Neural cell (in vitro differentiated cells): ENCODE data around the gene CYGB. TPM values are rescaled to one million over a fixed set of nuclear protein-coding genes. Genes with fewer than 3 reads are reported as not detected.

Experiments
- H2AFZ ChIP-seq: fragments of 200-600, 300-800 bp; sonication (generic), shearing (Covaris generic); 2 replicates; pipeline ENCODE4 v1.6.0; 2014; ENCODE audit warnings: low read depth, mild to moderate bottlenecking, antibody characterized with exemption, low read length, moderate library complexity
- H3F3A ChIP-seq: fragments of 200-600 bp; shearing (Covaris generic); 2 replicates; pipeline ENCODE4 v1.6.1; 2016; ENCODE audit warnings: mild to moderate bottlenecking, moderate library complexity, mixed read lengths, antibody characterized with exemption, low read length; ENCODE audit not compliant: insufficient read depth, poor library complexity, severe bottlenecking
- H3K27ac ChIP-seq: fragments of 200-600, 300-800 bp; sonication (generic), shearing (Covaris generic); 2 replicates; pipeline ENCODE4 v1.5.1; 2014; ENCODE audit warnings: mild to moderate bottlenecking, low read length, moderate library complexity
- H3K27me3 ChIP-seq: fragments of 300-800, 200-600 bp; sonication (generic), shearing (Covaris generic); 2 replicates; pipeline ENCODE4 v1.6.0; 2014; ENCODE audit warnings: mild to moderate bottlenecking, low read depth, low read length, moderate library complexity; ENCODE audit not compliant: insufficient read depth
- H3K36me3 ChIP-seq: fragments of 300-800, 200-600 bp; sonication (generic), shearing (Covaris generic); 2 replicates; pipeline ENCODE4 v1.5.1; 2014; ENCODE audit warnings: mild to moderate bottlenecking, antibody characterized with exemption, low read length, moderate library complexity; ENCODE audit not compliant: insufficient read depth
- H3K4me2 ChIP-seq: fragments of 300-800, 200-600 bp; sonication (generic), shearing (Covaris generic); 2 replicates; pipeline ENCODE4 v1.6.0; 2014; ENCODE audit warnings: mild to moderate bottlenecking, low read length
- H3K4me3 ChIP-seq: fragments of 300-800, 200-600 bp; sonication (generic), shearing (Covaris generic); 2 replicates; pipeline ENCODE4 v1.5.1; 2014; ENCODE audit warnings: mild to moderate bottlenecking, low read length, moderate library complexity
- H3K79me2 ChIP-seq: fragments of 200-600 bp; shearing (Covaris generic); replicated peaks from 2 replicates; pipeline ENCODE4 v1.6.0; 2014; ENCODE audit warnings: mild to moderate bottlenecking, low read length, moderate library complexity; ENCODE audit not compliant: insufficient read depth
- H3K9ac ChIP-seq: fragments of 300-800, 200-600 bp; sonication (generic), shearing (Covaris generic); 2 replicates; pipeline ENCODE4 v1.6.1; 2016; ENCODE audit warnings: mild to moderate bottlenecking, low read length, mixed read lengths
- H3K9me2 ChIP-seq: fragments of 200-600 bp; shearing (Covaris generic); 2 replicates; pipeline ENCODE4 v1.6.1; 2016; ENCODE audit warnings: mild to moderate bottlenecking, low read length, mixed read lengths; ENCODE audit not compliant: insufficient read depth
- H3K9me3 ChIP-seq: fragments of 200-600, 300-800 bp; sonication (generic), shearing (Covaris generic); 2 replicates; pipeline ENCODE4 v1.6.1; 2016; ENCODE audit warnings: mild to moderate bottlenecking, mixed run types, low read length, moderate library complexity, mixed read lengths
- H4K20me1 ChIP-seq: fragments of 200-600 bp; shearing (Covaris generic); 2 replicates; pipeline ENCODE4 v1.6.1; 2016; ENCODE audit warnings: mild to moderate bottlenecking, mixed run types; ENCODE audit not compliant: insufficient read depth
- EP300 ChIP-seq: fragments of 450-650 bp; conservative IDR thresholded peaks from 2 replicates; pipeline ENCODE4 v1.6.1; 2014; ENCODE audit warnings: antibody characterized with exemption, mild to moderate bottlenecking, moderate library complexity; ENCODE audit not compliant: poor library complexity, severe bottlenecking
- EZH2 ChIP-seq: fragments of 200-600, 300-800 bp; shearing (Covaris generic), sonication (generic); IDR thresholded peaks from 2 replicates; pipeline ENCODE4 v1.6.1; 2014; ENCODE audit warnings: antibody characterized with exemption, low read length, borderline replicate concordance, mild to moderate bottlenecking; ENCODE audit not compliant: insufficient read depth, poor library complexity, severe bottlenecking
- MXI1 ChIP-seq: fragments of 450-650 bp; conservative IDR thresholded peaks from 2 replicates; pipeline ENCODE4 v1.6.1; 2014; ENCODE audit warnings: antibody characterized with exemption, mild to moderate bottlenecking; ENCODE audit not compliant: poor library complexity, severe bottlenecking
- POLR2AphosphoS5 ChIP-seq: IDR thresholded peaks from 2 replicates; pipeline ENCODE4 v1.6.1; 2012
- RAD21 ChIP-seq: fragments of 450-650 bp; conservative IDR thresholded peaks from 2 replicates; pipeline ENCODE4 v1.6.1; 2014; ENCODE audit warnings: antibody characterized with exemption, mild to moderate bottlenecking, moderate library complexity
- REST ChIP-seq: IDR thresholded peaks from 2 replicates; pipeline ENCODE4 v1.6.1; 2012; ENCODE audit warnings: borderline replicate concordance
- SMC3 ChIP-seq: fragments of 450-650 bp; conservative IDR thresholded peaks from 2 replicates; pipeline ENCODE4 v1.6.1; 2014; ENCODE audit warnings: antibody characterized with exemption, mild to moderate bottlenecking, moderate library complexity; ENCODE audit not compliant: poor library complexity
- TAF1 ChIP-seq: IDR thresholded peaks from 2 replicates; pipeline ENCODE4 v1.6.1; 2012; ENCODE audit warnings: low read depth
- polyA plus RNA-seq: library from polyadenylated mRNA; depleted of rRNA; stranded (reverse); fragments of >200 nt; gene quantifications from 2 replicates; pipeline ENCODE4 v1.2.3, GENCODE V29; 2014
- TF ChIP-seq, protein P1 (sequence below): fragments of 450-650 bp; IDR thresholded peaks from 2 replicates; pipeline ENCODE4 v1.5.1; 2014; ENCODE audit warnings: antibody characterized with exemption, mild to moderate bottlenecking, moderate library complexity; ENCODE audit not compliant: poor library complexity, severe bottlenecking

The CYGB gene
- polyA plus RNA-seq, 1 donor from 2014 or later: 12.9 TPM

DNA sequence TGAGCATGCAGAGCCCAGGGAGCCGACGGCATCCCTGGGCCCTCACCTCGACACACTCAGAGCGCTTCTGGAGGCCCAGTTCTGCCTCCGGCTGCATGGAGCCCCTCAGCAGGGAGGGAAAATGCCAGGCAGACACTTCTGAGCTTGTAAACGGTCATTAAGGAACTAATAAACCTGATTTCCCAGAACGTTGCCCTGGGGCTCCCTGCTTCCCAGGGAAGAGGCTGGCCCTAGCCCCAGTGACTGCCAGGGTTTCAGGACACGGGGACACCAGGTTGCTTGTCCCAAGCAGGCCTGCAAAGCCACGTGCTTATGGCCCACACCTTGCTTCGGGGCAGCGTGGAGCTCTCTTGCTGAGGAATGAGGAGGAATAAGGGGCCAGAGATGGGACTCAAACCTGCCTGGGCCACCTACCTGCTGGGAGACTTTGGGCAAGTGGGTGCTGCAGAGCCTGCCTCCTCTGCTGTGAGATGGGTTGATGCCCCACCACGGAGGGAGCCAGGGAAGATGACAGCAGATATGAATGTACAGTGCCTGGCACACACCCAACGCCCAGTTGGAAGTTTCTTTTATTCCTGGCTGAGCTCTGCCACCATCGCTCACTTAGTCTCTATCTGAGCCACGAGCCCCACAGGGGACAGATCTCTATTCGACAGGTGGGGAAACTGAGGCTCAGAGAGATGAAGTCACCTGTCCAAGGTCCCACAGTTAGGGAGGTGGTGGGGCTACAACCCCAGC, 41.7 kb downstream of the CYGB start:
- H4K20me1 ChIP-seq: no peaks in the 10 kb centered on the region
- no peak overlapping the region for H3K4me3 ChIP-seq
- no peaks in the 10 kb centered on the region for H3F3A ChIP-seq
- TF ChIP-seq, protein P1, sequence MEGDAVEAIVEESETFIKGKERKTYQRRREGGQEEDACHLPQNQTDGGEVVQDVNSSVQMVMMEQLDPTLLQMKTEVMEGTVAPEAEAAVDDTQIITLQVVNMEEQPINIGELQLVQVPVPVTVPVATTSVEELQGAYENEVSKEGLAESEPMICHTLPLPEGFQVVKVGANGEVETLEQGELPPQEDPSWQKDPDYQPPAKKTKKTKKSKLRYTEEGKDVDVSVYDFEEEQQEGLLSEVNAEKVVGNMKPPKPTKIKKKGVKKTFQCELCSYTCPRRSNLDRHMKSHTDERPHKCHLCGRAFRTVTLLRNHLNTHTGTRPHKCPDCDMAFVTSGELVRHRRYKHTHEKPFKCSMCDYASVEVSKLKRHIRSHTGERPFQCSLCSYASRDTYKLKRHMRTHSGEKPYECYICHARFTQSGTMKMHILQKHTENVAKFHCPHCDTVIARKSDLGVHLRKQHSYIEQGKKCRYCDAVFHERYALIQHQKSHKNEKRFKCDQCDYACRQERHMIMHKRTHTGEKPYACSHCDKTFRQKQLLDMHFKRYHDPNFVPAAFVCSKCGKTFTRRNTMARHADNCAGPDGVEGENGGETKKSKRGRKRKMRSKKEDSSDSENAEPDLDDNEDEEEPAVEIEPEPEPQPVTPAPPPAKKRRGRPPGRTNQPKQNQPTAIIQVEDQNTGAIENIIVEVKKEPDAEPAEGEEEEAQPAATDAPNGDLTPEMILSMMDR: no peak
- no peak overlapping the region for H2AFZ ChIP-seq
- no peaks in the 10 kb centered on the region for H3K79me2 ChIP-seq
- no peak overlapping the region for H3K4me2 ChIP-seq
- H3K36me3 ChIP-seq: no peaks in the 10 kb centered on the region
- no peaks in the 10 kb centered on the region for H3K9me2 ChIP-seq
- no peak overlapping the region for H3K27ac ChIP-seq
- no peaks in the 10 kb centered on the region for H3K9me3 ChIP-seq
- no peak overlapping the region for H3K9ac ChIP-seq
- H3K27me3 ChIP-seq: peaks cover 14% of the 10 kb centered on the region

DNA sequence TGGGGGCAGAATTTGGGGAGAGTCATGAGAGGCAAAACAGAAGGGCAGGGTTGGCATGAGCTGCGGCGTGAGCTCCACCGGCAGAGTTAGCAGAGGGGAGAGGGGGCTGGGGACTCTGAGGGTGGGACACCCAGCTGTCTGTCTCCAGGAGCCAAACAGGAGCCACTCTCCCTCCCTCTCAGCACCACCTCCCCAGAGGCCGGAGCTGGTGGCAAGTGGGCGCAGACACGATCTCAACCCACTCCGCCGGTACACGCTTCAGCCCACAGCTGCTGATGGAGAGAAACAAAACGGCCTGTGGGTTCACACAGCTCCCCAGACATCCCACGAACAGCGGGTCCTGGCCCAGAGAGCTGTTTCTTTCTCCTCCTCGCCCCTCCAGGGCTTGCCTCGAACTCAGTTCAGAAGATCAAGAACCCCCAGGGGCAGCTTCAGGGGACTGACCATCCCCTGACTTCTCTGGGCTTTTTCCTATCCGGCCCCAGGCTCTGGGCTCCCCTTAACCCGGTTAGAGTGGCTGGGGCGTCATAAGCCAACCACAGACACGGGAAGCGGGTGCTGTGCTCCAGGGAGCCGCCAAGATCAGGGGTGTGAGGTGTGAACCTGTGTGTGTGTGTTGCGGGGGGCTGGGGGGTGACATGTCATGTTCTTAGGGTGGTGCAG, 43.9 kb downstream of the CYGB start:
- Histone ChIP-seq H3K27me3 (no peaks in the 10 kb centered on the region), H3K4me2 (no peak overlapping the region), H3K4me3 (no peak overlapping the region), H3K79me2 (no peaks in the 10 kb centered on the region), H3K9me2 (no peaks in the 10 kb centered on the region), H2AFZ (no peak overlapping the region), H3K27ac (no peak overlapping the region), H3K9ac (no peak overlapping the region), H3K36me3 (no peaks in the 10 kb centered on the region), H3F3A (no peaks in the 10 kb centered on the region), H3K9me3 (no peaks in the 10 kb centered on the region), H4K20me1 (no peaks in the 10 kb centered on the region)
- TF ChIP-seq RAD21 (no peak), EZH2 (no peak), TAF1 (no peak), EP300 (no peak), REST (no peak), SMC3 (no peak)

DNA sequence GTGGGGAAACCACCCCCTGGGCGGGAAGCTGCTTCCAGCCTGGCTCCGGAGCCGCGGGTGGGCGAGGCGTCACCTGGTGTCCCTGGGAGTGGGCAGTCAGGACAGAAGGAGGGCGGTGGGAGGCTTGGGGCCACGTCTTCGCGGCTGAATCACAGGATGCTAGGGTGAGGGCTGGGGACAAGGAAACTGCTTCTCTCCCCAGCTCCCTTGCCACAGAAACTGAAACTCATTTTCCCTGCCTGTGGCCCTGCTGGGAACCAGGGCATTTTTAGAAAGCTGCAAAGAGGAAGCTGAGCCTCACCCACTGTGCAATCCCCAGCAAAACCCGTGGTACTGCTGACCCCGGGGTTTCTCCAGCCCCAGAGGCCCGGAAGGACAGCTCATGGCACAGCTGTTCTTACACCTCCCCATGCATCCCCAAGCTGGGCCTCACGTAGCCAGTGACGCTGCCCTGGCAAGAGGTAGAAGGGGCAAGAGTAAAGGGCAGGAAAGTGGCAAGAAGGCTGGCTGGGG, 44.5 kb downstream of the CYGB start:
- Histone ChIP-seq H3K9ac (no peak overlapping the region), H3K4me2 (no peak overlapping the region), H3F3A (no peaks in the 10 kb centered on the region), H3K9me3 (no peaks in the 10 kb centered on the region), H3K4me3 (no peak overlapping the region), H3K9me2 (no peaks in the 10 kb centered on the region), H3K27me3 (no peaks in the 10 kb centered on the region), H3K27ac (no peak overlapping the region), H3K36me3 (no peaks in the 10 kb centered on the region), H3K79me2 (no peaks in the 10 kb centered on the region), H2AFZ (no peak overlapping the region), H4K20me1 (no peaks in the 10 kb centered on the region)
- TF ChIP-seq SMC3 (no peak), POLR2AphosphoS5 (no peak), REST (no peak), TAF1 (no peak), EZH2 (no peak), MXI1 (no peak)
- TF ChIP-seq, protein P1: no peak
